HG03280 (cell line): Measurements from ENCODE around the gene TBC1D30.

Source experiments
- ATAC-seq: cut with Tn5 transposase; IDR thresholded peaks from one replicate; pipeline ENCODE4 v1.9.1; 2021; ENCODE audit warnings: mild to moderate bottlenecking, moderate library complexity; ENCODE audit not compliant: unreplicated experiment

TBC1D30 gene

DNA sequence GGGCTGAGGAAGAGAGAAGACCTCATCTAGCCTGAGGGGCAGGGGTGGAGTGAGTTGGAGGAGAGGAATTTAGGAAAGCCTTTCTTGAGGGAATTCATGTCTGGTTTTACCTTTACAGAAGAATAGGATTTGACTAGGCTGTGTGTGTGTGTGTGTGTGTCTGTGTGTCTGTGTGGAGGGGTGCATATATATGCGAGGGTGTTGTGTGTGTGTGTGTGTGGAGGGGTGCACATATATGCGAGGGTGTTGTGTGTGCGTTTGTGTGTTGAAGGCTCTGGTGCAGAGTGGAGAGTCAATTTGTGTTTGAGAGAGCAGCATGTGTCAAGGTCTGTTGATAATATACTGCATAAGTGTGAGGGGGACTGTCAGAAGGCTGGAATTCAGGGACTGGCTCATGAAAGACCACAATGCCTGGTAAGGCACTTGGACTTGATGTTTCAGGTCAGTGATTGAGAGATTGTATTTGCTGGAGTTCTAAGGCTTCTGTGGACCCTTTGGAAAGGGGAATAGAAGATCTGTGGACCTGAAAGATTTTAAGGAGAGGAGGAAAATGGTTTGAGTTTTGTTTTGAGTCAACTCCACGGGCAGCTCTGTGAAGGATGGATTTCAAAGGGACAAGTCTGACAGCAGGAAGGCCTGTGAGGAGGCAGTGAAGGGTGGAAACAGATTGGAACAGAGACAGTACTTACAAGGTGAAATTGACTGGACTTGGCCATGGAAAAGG, 34.6 kb downstream of the TBC1D30 start:
- ATAC-seq = no peak

DNA sequence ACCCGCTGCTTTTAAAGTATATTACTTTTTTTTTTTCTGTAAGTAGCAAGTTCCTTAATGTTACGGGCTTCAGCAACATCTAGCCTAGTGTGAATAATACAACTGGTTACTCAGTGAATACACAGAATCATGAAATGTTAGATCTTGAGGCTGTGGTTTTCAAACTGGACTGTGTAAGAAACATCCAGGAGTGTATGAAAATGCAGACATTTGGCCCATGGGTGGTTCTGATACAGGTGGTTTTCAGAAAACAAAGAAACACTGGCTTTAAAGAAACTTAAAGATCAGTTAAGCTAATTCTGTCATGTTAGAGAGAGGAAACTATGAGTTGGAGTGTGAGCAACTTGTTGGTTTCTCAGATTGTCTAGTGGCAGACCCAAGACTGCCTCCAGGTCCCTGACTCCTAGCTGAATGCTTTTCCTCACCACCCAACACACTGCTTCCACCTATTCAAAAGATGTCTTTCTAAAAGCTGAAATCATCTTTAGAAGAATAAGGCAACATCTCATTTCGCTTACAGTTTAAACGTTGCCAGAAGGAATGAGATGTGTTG, 36.1 kb downstream of the TBC1D30 start:
- ATAC-seq = no peak

DNA sequence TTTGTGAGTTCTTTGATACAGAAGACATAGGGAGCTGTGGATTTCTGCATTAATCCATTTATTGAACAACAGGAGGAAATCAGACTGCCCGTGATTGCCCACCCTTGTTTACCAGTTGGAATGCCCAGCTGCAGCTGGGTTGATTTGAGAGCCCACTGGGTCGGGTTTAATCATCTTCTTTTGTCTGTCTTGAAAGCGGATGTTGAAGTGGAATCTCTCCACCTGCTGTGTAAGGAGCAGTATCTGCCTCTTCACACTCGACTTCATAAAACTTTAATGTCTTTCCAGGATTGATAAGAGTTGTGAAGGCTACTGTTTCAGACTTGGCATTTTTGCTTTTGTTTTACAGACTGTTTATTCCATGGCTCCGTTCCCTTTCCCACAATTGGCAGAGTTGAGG, 39.9 kb downstream of the TBC1D30 start:
- no peak for ATAC-seq

DNA sequence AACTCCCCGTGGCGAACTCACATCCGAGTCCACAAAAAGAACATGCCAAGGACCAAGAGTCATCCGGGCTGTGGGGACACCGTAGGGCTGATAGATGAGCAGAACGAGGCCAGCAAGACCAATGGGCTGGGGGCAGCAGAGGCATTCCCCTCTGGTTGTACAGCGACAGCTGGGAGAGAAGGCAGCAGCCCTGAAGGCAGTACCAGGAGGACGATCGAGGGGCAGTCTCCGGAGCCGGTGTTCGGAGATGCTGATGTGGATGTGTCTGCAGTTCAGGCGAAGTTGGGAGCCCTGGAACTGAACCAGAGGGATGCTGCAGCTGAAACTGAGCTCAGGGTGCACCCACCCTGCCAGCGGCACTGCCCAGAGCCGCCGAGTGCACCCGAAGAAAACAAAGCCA, 50.7 kb downstream of the TBC1D30 start:
- no peak for ATAC-seq

DNA sequence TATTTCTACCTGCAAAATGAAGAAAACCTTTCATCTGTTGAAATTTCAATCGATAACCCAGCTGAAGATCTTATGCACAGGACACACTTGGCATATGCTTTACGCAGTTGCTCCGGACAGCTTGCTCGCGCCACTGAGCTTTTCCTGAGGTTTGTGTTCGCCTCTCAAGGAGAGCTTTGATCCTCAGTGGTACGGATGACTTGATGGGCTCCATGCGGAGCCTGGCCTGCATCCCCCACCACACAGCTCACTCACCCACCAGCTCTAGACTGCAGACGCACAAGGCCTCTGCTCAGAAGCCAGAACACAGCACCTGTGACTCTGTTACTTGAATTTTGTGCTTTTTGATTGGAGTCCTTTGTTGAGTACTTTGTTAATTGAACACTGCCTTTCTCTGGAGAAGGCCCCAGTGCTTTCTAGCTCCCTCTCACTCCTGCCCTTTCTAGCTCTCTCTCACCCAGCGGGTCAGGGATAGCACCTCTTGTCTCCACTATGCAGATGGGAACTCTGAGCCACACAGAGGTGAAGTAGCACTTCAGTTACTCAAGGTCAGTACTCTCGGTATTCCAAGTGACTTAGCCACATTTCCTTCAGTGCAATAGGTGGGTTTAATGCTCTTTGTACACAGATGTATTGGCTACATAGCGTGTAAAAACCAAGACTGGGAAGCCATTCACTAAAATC, 52.1 kb downstream of the TBC1D30 start:
- ATAC-seq = peak; percentile 16

DNA sequence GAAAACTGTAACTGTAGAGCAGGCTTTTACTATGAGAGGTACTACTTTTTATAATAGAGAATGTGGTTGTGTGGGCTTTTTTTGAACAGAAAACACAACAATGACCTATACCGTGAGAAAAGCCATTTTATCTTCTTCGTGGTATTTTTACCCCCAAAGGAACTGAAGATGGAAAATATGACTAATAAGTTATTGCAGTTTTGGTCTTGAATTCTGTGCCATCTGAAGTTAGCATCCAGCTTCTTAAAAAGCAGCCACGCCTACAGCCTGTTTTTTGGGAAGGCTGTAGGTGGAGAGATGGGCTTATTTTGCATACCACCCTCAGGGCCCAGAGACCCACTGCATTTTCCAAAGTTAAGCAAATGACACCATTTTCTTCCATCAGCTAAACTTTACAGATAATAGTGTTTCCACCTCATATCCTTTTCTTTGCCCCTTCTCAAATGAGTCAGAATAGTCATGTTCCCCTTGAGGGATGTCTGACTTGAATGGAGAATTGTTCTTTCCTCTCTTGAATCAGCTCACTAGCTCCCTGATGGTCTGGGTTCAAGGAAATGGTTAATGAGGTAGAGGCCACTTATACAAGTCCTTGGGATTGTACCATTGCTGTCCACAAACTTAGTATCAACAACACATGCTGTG, 53.0 kb downstream of the TBC1D30 start:
- ATAC-seq = peak; percentile 78

DNA sequence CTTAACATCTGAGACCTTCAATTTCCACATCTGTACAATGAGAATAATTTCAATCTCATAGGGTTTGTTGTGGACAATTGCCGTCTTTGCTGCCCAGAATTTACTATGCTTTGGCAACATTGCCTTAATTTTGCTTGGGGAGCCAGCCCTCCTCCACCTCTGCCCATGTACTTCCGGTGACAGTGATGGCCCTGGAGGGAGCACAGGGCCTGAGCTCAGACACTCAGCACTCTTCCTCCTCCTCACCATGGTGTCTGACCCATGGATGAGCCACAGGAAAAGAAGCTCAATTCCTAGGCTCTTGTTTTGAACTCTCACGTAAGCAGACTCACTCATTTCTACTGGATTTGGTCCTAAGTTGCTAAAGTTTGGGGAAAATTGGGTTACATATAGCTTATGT, 58.2 kb downstream of the TBC1D30 start:
- no peak for ATAC-seq

DNA sequence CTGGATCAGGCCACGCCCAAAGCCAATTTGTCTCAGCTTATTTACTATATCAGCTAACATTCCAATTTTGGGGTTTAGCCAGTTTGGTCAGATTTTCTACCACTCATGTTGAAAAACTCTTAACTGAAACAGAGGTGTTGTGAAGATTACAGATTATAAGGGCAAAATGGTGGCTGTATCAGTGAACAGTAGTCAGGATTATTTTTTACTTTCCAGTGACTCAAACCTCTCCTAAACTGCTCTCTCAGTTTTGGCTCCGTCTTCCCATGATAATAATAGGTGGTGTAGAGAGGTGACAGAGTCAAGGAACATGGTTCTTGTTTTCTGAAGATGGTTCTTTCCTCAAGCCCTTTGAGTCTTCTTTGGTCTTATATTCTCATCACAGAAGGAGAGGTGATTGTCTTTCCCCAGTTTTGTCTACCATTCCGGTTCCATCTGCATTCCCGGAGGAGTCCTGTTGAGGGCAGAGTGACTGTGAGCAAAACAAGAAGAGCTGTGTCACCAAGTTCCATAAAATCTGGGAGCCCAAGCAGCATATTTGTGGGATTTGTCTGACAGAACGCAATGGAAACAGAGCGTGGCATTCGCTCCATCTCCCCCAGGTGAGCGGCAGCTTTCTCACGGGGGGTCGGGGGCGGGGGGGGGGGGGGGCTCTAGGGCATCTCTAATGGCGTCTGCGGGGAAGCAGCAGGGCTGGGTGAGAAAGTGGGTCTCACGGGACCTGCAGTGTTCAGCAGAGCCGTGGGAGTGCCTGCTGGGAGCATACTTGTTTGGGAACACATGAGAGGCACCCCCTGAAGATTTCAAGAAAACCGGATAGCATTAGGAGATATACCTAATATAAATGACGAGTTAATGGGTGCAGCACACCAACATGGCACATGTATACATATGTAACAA, 59.1 kb downstream of the TBC1D30 start:
- no peak for ATAC-seq

DNA sequence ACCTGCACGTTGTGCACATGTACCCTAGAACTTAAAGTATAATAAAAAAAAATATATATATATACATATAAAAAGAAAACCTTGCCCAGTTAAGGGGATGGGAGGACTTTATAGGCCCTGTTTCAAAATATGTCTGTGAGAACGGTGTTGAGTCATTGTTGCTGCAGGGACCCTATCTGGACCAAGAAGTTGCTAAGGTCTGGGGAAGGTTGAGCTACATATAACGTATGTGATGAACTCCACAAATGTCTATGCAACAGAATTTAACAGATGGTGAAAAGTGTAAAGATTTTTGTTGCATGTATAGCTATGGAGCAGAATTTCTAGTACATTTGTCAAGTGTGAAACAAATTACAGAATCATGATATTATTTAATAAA, 59.7 kb downstream of the TBC1D30 start:
- ATAC-seq = no peak

DNA sequence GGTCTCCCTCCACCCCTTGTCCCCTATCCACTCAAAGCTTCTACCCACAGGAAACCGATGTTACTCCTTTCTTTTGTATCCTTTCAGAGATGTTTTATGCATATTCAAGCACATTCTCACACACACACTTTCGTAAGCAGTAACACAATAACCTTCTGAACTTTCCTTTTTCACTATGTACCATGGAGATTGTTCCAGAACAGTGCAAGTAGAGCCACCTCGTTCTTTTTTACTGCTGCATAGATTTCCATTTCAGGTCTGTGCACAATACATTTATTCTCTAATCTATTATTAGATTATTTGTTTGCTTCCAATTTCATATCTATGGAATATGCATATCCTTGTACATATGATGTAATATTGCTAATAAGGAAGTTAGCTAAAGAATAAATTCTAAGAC, 60.3 kb downstream of the TBC1D30 start:
- no peak for ATAC-seq

DNA sequence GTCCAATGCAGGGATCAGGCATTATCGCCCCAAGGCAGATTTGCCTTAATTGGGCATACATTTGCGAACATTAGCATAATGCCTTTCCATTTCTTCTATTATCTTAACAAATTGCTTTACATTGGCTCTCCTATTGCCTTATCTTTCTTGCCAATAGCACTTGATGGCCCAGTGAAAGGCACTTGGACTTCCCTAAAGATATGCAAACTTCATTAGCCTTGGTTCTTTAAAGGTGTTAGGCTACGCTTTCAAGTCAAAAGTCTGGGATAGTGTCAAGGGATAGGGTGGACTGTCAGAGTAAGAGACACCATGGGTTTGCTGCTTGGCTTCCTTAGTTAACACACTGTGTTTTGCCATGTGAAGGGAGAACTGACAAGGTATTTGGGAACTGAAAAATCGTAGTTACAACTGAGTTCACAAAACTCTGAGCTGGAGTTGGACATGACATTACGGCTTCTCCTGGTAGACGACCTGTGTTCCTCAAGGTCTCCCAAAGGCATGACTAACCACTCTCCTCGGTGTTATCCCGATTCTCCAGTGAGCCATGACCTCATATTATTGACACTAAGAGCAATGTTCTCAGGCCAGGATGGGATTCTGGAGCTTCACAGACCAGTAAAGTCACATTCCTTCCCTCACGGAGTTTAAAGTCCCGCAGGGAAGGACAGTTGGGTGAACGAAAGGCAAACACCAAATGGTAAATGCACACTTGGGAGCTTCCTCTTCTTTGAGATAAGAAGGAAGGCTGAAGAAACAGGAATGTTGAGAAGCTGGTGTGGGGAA, 65.2 kb downstream of the TBC1D30 start:
- ATAC-seq = no peak

DNA sequence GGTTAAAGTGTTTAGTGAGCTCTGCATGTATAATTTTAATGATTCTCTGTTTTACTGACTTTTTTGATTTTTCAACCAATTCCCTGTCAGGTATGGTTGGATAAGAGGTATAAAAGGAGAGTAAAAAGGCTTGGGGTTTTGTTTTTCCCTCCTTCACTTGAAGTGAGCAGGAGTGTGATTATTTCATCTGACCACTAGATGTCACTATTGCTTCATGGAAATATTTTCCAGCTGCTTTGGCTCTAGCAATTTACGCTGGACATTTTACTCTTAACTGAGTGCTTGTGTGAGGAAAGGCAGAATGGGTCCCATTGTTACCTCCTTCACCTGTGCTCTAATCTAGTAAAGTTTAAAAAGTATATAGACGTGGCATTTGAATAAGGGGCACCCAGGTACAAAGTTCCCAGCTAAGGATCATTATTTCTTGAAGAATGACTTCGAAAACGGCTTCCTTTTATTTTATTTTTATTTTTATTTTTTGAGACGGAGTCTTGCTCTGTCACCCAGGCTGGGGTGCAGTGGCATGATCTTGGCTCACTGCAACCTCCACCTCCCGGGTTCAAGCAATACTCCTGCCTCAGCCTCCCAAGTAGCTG, 66.5 kb downstream of the TBC1D30 start:
- ATAC-seq = peak; percentile 48

DNA sequence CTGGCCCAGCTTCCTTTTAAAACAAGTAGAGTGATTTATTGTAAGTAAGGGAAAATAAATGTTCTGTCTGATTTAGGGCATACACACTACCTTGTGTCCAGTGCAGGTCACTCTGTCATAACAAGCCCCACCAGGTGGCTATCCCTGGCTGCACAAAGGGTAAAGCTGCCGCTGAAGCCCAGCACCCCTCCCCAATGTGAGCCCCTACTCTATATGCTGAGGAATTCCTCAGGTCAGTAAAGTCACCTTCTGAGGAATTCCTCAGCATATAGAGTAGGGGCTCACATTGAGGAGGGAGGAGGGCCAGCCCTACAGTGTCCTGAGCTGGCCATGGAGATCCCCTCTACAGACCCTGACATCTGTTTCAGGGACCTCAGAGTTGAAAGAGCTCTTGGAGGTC, 67.2 kb downstream of the TBC1D30 start:
- ATAC-seq = no peak

DNA sequence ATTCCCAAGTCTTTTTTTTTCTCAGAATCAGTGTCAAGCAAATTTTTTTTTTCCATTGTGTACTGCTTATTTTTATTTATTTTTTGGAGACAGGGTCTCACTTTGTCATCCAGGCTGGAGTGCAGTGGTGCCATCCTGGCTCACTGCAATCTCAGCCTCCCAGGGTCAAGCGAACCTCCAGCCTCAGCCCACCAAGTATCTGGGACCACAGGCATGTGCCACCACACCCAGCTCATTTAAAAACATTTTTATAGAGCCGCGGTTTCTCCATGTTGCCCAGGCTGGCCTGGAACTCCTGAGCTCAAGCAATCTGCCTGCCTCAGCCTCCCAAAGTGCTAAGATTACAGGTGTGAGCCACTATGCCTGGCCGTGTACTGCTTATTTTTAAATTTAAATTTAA, 68.1 kb downstream of the TBC1D30 start:
- no peak for ATAC-seq

DNA sequence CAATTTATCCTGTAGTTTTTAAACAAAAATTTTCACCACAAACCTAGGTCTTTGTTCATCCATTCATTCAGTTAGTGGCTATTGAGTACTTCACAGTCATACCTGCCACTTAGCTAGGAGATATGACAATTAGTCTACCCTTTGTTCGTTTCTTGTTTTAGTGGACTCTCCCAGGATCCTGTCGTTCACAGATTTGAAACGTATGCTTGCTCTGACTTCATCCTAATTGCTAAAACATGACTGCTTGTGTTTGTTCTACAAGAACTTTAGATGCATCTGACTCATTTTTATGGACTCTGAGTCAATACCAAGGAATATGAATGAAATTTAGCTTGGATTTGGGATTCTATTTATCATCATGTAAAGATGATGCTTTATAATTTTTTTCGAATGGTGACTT, 69.5 kb downstream of the TBC1D30 start:
- no peak for ATAC-seq

DNA sequence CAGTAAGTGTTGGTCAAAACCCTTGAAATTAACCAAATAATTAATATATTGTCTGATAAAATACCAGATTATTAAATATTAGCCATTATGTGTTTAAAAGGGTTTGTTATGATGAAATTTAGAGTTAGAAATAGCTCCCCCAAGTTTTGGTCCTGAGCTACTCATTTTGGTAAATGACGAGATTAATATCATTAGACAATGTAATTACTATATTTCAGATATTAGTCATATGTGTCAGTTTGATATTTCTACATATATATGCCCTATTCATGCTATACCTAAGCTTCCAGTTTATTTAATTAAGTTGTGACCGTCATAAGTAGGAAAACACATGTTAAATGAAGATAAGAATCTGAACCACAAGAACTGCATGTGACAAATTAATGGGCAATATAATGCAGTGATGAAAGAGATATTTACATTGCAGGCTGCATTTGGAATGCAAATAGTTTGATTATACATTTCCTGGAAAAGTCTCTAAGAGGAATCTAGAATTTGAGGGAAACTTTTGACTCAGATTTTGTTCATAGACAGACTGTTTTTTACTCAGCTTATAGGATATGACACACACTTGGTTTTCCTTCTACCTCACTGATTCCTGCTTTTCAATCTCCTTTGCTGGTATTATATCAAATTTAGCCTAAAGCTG, 70.5 kb downstream of the TBC1D30 start:
- no peak for ATAC-seq

DNA sequence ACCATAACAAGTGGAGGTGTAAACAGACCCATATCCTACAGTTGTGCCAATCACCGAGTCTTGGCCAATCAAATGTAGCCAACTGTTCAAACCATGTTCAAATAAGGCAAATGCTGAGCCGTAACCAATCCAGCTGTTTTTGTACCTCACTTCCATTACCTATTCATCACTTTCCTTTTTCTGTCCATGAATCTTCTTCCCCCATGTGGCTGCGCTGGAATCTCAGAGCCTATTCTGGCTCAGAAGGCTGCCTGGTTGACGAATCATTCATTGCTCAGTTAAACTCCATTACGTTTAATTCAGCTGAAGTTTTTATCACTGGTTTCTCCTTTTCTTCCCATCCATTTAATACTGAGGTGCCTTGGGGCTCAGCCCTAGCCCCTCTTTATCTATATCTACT, 71.1 kb downstream of the TBC1D30 start:
- no peak for ATAC-seq

DNA sequence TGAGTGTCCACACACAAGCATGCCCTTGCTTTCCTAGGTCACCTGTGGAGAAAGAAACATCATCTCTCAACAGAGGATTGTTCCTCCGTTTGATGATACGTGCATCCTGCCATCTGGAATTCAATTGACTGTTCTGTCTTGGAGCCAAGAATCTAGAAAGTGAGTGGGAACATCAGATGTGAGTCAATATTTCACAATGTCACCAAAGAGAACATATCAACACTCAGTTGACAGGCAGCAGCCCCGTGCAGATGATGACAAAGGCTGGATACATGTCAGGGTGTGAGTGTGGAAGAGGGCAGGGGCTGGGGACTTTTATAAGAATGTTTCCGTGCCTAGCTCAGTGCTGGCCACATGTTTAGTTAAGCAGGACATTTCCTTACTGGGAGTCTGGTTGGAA, 76.1 kb downstream of the TBC1D30 start:
- no peak for ATAC-seq

DNA sequence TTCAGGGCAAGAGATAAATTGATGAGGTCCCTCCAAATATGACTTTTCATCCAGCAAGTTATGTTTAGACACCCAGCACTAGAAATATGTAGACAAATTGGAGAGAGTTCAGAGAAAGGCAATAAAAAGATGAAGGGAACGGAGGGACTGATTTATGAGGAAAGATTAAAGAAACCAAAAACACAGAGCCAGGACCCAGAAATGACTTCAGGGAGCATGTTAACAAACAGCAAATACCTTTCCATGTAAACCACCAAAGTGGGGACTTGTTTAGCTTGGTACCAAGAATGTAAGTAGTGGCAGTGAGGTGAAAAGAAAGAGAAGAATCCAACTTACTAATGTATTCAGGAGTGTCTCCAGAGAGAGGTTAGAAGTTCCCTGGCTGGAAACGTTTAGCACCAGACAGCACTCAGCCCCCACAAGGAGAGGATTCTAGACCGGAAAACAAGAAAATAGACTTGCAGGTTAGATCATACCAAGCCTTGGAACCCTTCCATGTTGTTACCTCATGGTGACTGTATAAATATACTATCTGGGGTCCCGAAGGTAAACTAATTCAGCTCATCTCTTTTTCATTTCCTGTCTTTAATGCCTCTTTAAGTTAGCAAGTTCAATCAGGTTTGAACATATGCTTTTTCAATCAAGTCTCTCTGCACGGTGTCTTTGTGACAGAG, 79.2 kb downstream of the TBC1D30 start:
- no peak for ATAC-seq
